Measurements from ENCODE around the gene FKBP8. TPM values are rescaled to one million over a fixed set of nuclear protein-coding genes. Genes with fewer than 3 reads are reported as not detected.
"Not testable (repeated sequence)": the region's sequence is repeated elsewhere in the genome, so short reads cannot be mapped to it uniquely, and the experiment has no call there.

FKBP8 gene
- total RNA-seq (100 to 1,000 TPM; 147 to 152 TPM), total RNA-seq (47.3 to 260 (median 142) reads per million in 172 experiments)
- 185 TPM for polyA plus RNA-seq (2013, experiment 1 of 2)
- polyA plus RNA-seq (2013, experiment 2 of 2) = 185 TPM

- DNase-seq (peak; percentile 89 to 97 (median 94)), ATAC-seq (ENCODE audit: poor library complexity) (peak; percentile 93)
- Histone ChIP-seq H3K36me3 (ENCODE audit: insufficient read depth, low read length) (peaks cover 28% of the 10 kb centered on the region), H3K9me3 (ENCODE audit: control insufficient read depth in 1 of 2, insufficient read depth in 1 of 2, low read length in 2 of 2) (no peaks in the 10 kb centered on the region), H3K27ac (ENCODE audit: low read depth in 1 of 2, low read length in 2 of 2) (peak within 1 kb of the TSS; percentile 66 to 85), H3K4me3 (ENCODE audit: low read length) (peak within 1 kb of the TSS; percentile 63), H3K27me3 (ENCODE audit: control insufficient read depth in 1 of 2, insufficient read depth in 2 of 2, low read length in 2 of 2) (no peaks in the 10 kb centered on the region), H3K4me1 (ENCODE audit: insufficient read depth, low read length) (peaks cover 28% of the 10 kb centered on the region)
- Mint-ChIP-seq H3K27me3 (no peaks in the 10 kb centered on the region), H3K4me3 (peak within 1 kb of the TSS; percentile 98), H3K9me3 (no peaks in the 10 kb centered on the region), H3K27ac (peak within 1 kb of the TSS; percentile 96), H3K36me3 (ENCODE audit: low read depth) (peaks cover 46% of the 10 kb centered on the region), H3K4me1 (ENCODE audit: low read depth) (peaks cover 27% of the 10 kb centered on the region)
- CTCF ChIA-PET = interaction anchor here (1.3 to 1.7 kb wide), 8 partner anchors 9 to 304 kb away, joined by 3 to 8 read pairs (median 5); partner anchors contain the start of genes ELL, KXD1, REX1BD and UBA52
- no peak for TF ChIP-seq CTCF (IDR thresholded peaks at IDR 0.05)
- POLR2A ChIA-PET = interaction anchor here (0.6 to 2.3 kb wide), 18 partner anchors 14 to 289 kb away, joined by 3 to 64 read pairs (median 8); partner anchors contain the start of genes ELL, KXD1, REX1BD and UBA52
- intact Hi-C loops (cut with DNase I, micrococcal nuclease) = loop anchor here (1.0 to 5.0 kb wide), 2 partner anchors 21 to 44 kb away; partner anchors contain the start of genes REX1BD (in 2 of the 2) and ELL (in 1 of the 2)
These were observed at the start of gene FKBP8 for GRCh38 chr19:18542941-18543813. Gene FKBP8 (minus strand): TSS chr19:18543573. CDS start chr19:18541970, 1,603 bp downstream.

- H3K9me3 Mint-ChIP-seq; H3K36me3 Mint-ChIP-seq (ENCODE audit: low read depth); H3K27me3 ChIP-seq (ENCODE audit: control insufficient read depth in 1 of 2, insufficient read depth in 2 of 2, low read length in 2 of 2); H3K27me3 Mint-ChIP-seq; H3K9me3 ChIP-seq (ENCODE audit: control insufficient read depth in 1 of 2, insufficient read depth in 1 of 2, low read length in 2 of 2); DNase-seq; H3K4me3 ChIP-seq (ENCODE audit: low read length); H3K27ac Mint-ChIP-seq; H3K36me3 ChIP-seq (ENCODE audit: insufficient read depth, low read length); H3K4me3 Mint-ChIP-seq; H3K27ac ChIP-seq (ENCODE audit: low read depth in 1 of 2, low read length in 2 of 2); ATAC-seq (ENCODE audit: poor library complexity): not testable (repeated sequence)
- ChIA-PET CTCF (interaction anchor here (1.8 to 2.0 kb wide), 2 partner anchors 72 to 142 kb away, joined by 7 to 11 read pairs; no protein-coding TSS in a partner anchor), POLR2A (interaction anchor here (0.9 to 2.1 kb wide), 4 partner anchors 21 to 254 kb away, joined by 3 to 8 read pairs (median 4); partner anchors contain the start of gene UBA52)
- H3K4me1 ChIP-seq (ENCODE audit: insufficient read depth, low read length) = peaks cover 51% of the 10 kb centered on the region
- intact Hi-C loops (cut with DNase I, micrococcal nuclease) = loop anchor here in 1 of 2 experiments (5.0 to 10.0 kb wide), 5 partner anchors 90 to 442 kb away; partner anchors contain the start of genes ARMC6, COPE, CRTC1 and DDX49
- peaks cover 34% of the 10 kb centered on the region for H3K4me1 Mint-ChIP-seq (ENCODE audit: low read depth)
These were observed 49.4 kb upstream of the FKBP8 start for GRCh38 chr19:18592732-18593131.

GRCh38 chr19:18591735-18592385 lies 48.5 kb upstream of the FKBP8 start:
- Mint-ChIP-seq H3K4me1 (ENCODE audit: low read depth) (peaks cover 36% of the 10 kb centered on the region), H3K27ac (peak overlapping the region; percentile 30), H3K27me3 (no peaks in the 10 kb centered on the region), H3K9me3 (no peaks in the 10 kb centered on the region), H3K4me3 (peak overlapping the region; percentile 63), H3K36me3 (ENCODE audit: low read depth) (peaks cover 8% of the 10 kb centered on the region)
- Histone ChIP-seq H3K36me3 (ENCODE audit: insufficient read depth, low read length) (peaks cover 8% of the 10 kb centered on the region), H3K4me1 (ENCODE audit: insufficient read depth, low read length) (peaks cover 56% of the 10 kb centered on the region), H3K9me3 (ENCODE audit: control insufficient read depth in 1 of 2, insufficient read depth in 1 of 2, low read length in 2 of 2) (no peaks in the 10 kb centered on the region), H3K4me3 (ENCODE audit: low read length) (no peak overlapping the region), H3K27ac (ENCODE audit: low read depth in 1 of 2, low read length in 2 of 2) (no peak overlapping the region), H3K27me3 (ENCODE audit: control insufficient read depth in 1 of 2, insufficient read depth in 2 of 2, low read length in 2 of 2) (no peaks in the 10 kb centered on the region)
- intact Hi-C loops (cut with DNase I, micrococcal nuclease) = loop anchor here in 1 of 2 experiments (5.0 to 10.0 kb wide), 5 partner anchors 90 to 443 kb away; partner anchors contain the start of genes ARMC6, COPE, CRTC1 and DDX49
- ATAC-seq (ENCODE audit: poor library complexity) = no peak
- CTCF ChIA-PET = no interaction called here
- TF ChIP-seq CTCF (IDR thresholded peaks at IDR 0.05) = no peak
- DNase-seq = no peak
- POLR2A ChIA-PET = no interaction called here
